ENCODE data around the gene CLBA1. TPM values are rescaled to one million over a fixed set of nuclear protein-coding genes. Genes with fewer than 3 reads are reported as not detected.

CLBA1 gene
- total and polyA plus RNA-seq, 11 donors = 0.76 to 3.7 (median 2.6) TPM

GRCh38 chr14:104998801-104999200 is 13.2 kb downstream of the CLBA1 start:
- peak in 2 of 5 donors; percentile 12 to 35 for DNase-seq
- intact Hi-C loops (cut with DNase I) = no loop called here
- 93 to 100% (median 94%) methylated on average over 1 to 5 of the region's 5 CpGs for WGBS, 4 donors

GRCh38 chr14:104999361-104999760 is 13.8 kb downstream of the CLBA1 start:
- intact Hi-C loops (cut with DNase I) = no loop called here
- Histone ChIP-seq H3K9me3 (peaks cover 0 to 4% (median 0%) of the 10 kb centered on the region in 12 donors), H3K4me1 (no peaks in the 10 kb centered on the region), H3K4me3 (no peak overlapping the region), H3K27me3 (no peaks in the 10 kb centered on the region), H3K36me3 (peaks cover 0 to 14% (median 0%) of the 10 kb centered on the region in 9 donors), H3K27ac (no peak overlapping the region)
- 89 to 97% (median 92%) methylated on average over 3 of the region's 3 CpGs for WGBS, 4 donors
- TF ChIP-seq, protein P1, sequence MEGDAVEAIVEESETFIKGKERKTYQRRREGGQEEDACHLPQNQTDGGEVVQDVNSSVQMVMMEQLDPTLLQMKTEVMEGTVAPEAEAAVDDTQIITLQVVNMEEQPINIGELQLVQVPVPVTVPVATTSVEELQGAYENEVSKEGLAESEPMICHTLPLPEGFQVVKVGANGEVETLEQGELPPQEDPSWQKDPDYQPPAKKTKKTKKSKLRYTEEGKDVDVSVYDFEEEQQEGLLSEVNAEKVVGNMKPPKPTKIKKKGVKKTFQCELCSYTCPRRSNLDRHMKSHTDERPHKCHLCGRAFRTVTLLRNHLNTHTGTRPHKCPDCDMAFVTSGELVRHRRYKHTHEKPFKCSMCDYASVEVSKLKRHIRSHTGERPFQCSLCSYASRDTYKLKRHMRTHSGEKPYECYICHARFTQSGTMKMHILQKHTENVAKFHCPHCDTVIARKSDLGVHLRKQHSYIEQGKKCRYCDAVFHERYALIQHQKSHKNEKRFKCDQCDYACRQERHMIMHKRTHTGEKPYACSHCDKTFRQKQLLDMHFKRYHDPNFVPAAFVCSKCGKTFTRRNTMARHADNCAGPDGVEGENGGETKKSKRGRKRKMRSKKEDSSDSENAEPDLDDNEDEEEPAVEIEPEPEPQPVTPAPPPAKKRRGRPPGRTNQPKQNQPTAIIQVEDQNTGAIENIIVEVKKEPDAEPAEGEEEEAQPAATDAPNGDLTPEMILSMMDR (IDR thresholded peaks at IDR 0.05) = no peak
- no peak for TF ChIP-seq POLR2A (IDR thresholded peaks at IDR 0.05)
- DNase-seq = peak in 2 of 5 donors; percentile 4 to 10
- ATAC-seq = no peak

More at GRCh38 chr14:104998801-104999200, 13.2 kb downstream of the CLBA1 start:
- ATAC-seq = peak in 1 of 4 donors; percentile 15
- peaks cover 0 to 4% (median 0%) of the 10 kb centered on the region in 12 donors for H3K9me3 ChIP-seq
- TF ChIP-seq, protein P1 (IDR thresholded peaks at IDR 0.05) = no peak
- TF ChIP-seq POLR2A (IDR thresholded peaks at IDR 0.05) = no peak
- H3K4me1 ChIP-seq = no peaks in the 10 kb centered on the region
- H3K27me3 ChIP-seq = no peaks in the 10 kb centered on the region
- peaks cover 0 to 18% (median 0%) of the 10 kb centered on the region in 9 donors for H3K36me3 ChIP-seq
- no peak overlapping the region for H3K27ac ChIP-seq
- no peak overlapping the region for H3K4me3 ChIP-seq

DNA sequence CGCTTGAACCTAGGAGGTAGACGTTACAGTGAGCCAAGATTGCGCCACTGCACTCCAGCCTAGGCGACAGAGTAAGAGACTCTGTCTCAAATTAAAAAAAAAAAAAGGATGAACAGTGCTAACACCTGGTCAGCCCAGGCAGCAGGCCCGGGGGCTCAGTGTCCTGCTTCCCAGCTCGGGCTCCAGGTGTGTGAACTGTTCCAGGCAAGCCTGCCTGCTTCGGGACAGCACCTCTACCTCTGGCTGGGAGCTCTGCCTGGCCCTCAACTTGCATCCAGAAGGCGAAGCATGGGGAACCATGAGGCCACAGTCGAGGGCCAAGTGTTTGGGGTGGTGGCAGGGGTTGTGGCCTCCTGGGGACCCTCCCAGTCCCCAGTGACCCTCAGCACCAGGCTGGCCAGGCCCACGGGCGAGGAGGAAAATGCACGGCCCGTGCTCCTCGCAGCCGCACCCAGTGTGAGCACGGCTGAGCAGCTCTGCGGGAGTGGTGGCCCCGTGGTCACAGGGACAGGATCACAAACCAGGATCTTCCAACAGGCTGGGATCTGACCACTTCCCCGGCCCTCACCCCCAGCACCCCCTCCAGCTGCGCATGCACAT is 19.8 kb downstream of the CLBA1 start:
- peak in 1 of 4 donors; percentile 34 for ATAC-seq

More for the DNA sequence above, 19.8 kb downstream of the CLBA1 start:
- DNase-seq = no peak
- Histone ChIP-seq H3K27ac (no peak overlapping the region), H3K4me3 (no peak overlapping the region), H3K4me1 (no peaks in the 10 kb centered on the region), H3K36me3 (peaks cover 0 to 28% (median 11%) of the 10 kb centered on the region in 9 donors), H3K27me3 (no peaks in the 10 kb centered on the region), H3K9me3 (no peaks in the 10 kb centered on the region)
- intact Hi-C loops (cut with DNase I) = no loop called here
- no peak for TF ChIP-seq POLR2A (IDR thresholded peaks at IDR 0.05)
- TF ChIP-seq, protein P1 (IDR thresholded peaks at IDR 0.05) = no peak
- WGBS, 4 donors = 87 to 96% (median 91%) methylated on average over 9 to 20 of the region's 20 CpGs

Measured in heart left ventricle (tissue), 16 donors.